ENCODE results near the gene GNAS.
"Not testable (repeated sequence)": the region's sequence is repeated elsewhere in the genome, so short reads cannot be mapped to it uniquely, and the experiment has no call there.

Gene GNAS

GRCh38 chr20:58816957-58817651 lies 35.4 kb upstream of the GNAS start:
- no peak for TF ChIP-seq CTCF (IDR thresholded peaks at IDR 0.05; ENCODE audit: low read depth, low read length)
- DNase-seq (ENCODE audit: low read depth): no peak
- no peak overlapping the region for H3K4me3 ChIP-seq (ENCODE audit: low read depth, low read length)

- no peak for TF ChIP-seq CTCF (IDR thresholded peaks at IDR 0.05; ENCODE audit: low read depth, low read length)
- TF ChIP-seq MAX (IDR thresholded peaks at IDR 0.05; ENCODE audit: low read depth, low read length): no peak
- no peak for TF ChIP-seq POLR2A (IDR thresholded peaks at IDR 0.05; ENCODE audit: extremely low read depth, insufficient read length)
- no peak for TF ChIP-seq MYC (IDR thresholded peaks at IDR 0.05; ENCODE audit: low read depth, low read length)
- no peak for DNase-seq (ENCODE audit: low read depth)
- H3K4me3 ChIP-seq (ENCODE audit: low read depth, low read length): no peak overlapping the region
These were observed 34.8 kb upstream of the GNAS start for GRCh38 chr20:58817748-58818147.

- no peak for TF ChIP-seq POLR2A (IDR thresholded peaks at IDR 0.05; ENCODE audit: extremely low read depth, insufficient read length)
- TF ChIP-seq CTCF (IDR thresholded peaks at IDR 0.05; ENCODE audit: low read depth, low read length): no peak
- peak; percentile 22; the same call in 1 of the 2 replicates for TF ChIP-seq MYC (IDR thresholded peaks at IDR 0.05; ENCODE audit: low read depth, low read length)
- H3K4me3 ChIP-seq (ENCODE audit: low read depth, low read length): no peak overlapping the region
- peak; percentile 92 for DNase-seq (ENCODE audit: low read depth)
These were observed 33.8 kb upstream of the GNAS start for GRCh38 chr20:58818586-58819285.

GRCh38 chr20:58819921-58820320 lies 32.6 kb upstream of the GNAS start:
- TF ChIP-seq CTCF (IDR thresholded peaks at IDR 0.05; ENCODE audit: low read depth, low read length) (no peak), POLR2A (IDR thresholded peaks at IDR 0.05; ENCODE audit: extremely low read depth, insufficient read length) (no peak), MYC (IDR thresholded peaks at IDR 0.05; ENCODE audit: low read depth, low read length) (no peak), MAX (IDR thresholded peaks at IDR 0.05; ENCODE audit: low read depth, low read length) (no peak)
- no peak for DNase-seq (ENCODE audit: low read depth)

GRCh38 chr20:58820515-58820914 lies 32.0 kb upstream of the GNAS start:
- H3K4me3 ChIP-seq (ENCODE audit: low read depth, low read length); DNase-seq (ENCODE audit: low read depth): not testable (repeated sequence)

More at GRCh38 chr20:58819921-58820320, 32.6 kb upstream of the GNAS start:
- H3K4me3 ChIP-seq (ENCODE audit: low read depth, low read length): no peak overlapping the region

GRCh38 chr20:58822149-58822548 lies 30.4 kb upstream of the GNAS start:
- no peak for DNase-seq (ENCODE audit: low read depth)
- TF ChIP-seq MYC (IDR thresholded peaks at IDR 0.05; ENCODE audit: low read depth, low read length) (no peak), POLR2A (IDR thresholded peaks at IDR 0.05; ENCODE audit: extremely low read depth, insufficient read length) (no peak), MAX (IDR thresholded peaks at IDR 0.05; ENCODE audit: low read depth, low read length) (no peak), CTCF (IDR thresholded peaks at IDR 0.05; ENCODE audit: low read depth, low read length) (no peak)
- no peak overlapping the region for H3K4me3 ChIP-seq (ENCODE audit: low read depth, low read length)
